GM12891 (cell line): ENCODE data around the gene APBA2.

Source experiments
- PAX5 ChIP-seq: IDR thresholded peaks from 2 replicates; pipeline ENCODE4 v1.6.1; 2011; ENCODE audit warnings: low read length, moderate library complexity, mild to moderate bottlenecking; ENCODE audit not compliant: insufficient read depth, severe bottlenecking
- POLR2A ChIP-seq: IDR thresholded peaks from 2 replicates; pipeline ENCODE4 v1.6.1; 2011; ENCODE audit warnings: low read depth, low read length, control low read depth
- POLR2AphosphoS5 ChIP-seq: IDR thresholded peaks from 2 replicates; pipeline ENCODE4 v1.6.1; 2011; ENCODE audit warnings: low read depth, low read length, control low read depth
- SPI1 ChIP-seq: IDR thresholded peaks from 2 replicates; pipeline ENCODE4 v1.6.1; 2011; ENCODE audit warnings: low read depth, low read length, control low read depth

DNA sequence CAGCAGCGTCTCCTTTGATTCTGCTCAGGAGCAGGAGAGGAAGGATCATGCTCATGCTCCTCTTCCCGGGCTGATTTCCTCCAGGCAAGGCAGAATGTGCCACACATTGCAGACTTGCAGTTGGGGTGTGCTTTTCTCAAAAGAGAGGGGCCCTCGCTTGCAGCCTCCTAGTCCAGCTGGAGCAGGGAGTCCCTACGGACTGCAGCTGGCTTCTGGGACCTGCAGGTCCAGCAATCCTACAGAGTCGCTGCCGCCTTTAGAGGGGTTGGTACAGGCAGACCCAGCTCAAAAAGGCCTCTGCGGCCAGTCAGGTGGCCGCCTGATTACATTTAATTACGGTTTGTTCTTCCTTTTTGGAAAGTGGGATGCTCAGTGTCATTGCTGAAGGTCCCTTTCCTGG lies 210.0 kb downstream of the APBA2 start:
- no peak for TF ChIP-seq POLR2AphosphoS5
- no peak for TF ChIP-seq POLR2A
- TF ChIP-seq PAX5, result no peak
- no peak for TF ChIP-seq SPI1
